ENCODE results near the gene MAST4. TPM values are rescaled to one million over a fixed set of nuclear protein-coding genes. Genes with fewer than 3 reads are reported as not detected.

The MAST4 gene
- total and polyA plus RNA-seq, 4 donors = 3.7 to 9.5 (median 6.5) TPM

GRCh38 chr5:67176936-67177335, 580.7 kb downstream of the MAST4 start (continued):
- TF ChIP-seq, protein P1, sequence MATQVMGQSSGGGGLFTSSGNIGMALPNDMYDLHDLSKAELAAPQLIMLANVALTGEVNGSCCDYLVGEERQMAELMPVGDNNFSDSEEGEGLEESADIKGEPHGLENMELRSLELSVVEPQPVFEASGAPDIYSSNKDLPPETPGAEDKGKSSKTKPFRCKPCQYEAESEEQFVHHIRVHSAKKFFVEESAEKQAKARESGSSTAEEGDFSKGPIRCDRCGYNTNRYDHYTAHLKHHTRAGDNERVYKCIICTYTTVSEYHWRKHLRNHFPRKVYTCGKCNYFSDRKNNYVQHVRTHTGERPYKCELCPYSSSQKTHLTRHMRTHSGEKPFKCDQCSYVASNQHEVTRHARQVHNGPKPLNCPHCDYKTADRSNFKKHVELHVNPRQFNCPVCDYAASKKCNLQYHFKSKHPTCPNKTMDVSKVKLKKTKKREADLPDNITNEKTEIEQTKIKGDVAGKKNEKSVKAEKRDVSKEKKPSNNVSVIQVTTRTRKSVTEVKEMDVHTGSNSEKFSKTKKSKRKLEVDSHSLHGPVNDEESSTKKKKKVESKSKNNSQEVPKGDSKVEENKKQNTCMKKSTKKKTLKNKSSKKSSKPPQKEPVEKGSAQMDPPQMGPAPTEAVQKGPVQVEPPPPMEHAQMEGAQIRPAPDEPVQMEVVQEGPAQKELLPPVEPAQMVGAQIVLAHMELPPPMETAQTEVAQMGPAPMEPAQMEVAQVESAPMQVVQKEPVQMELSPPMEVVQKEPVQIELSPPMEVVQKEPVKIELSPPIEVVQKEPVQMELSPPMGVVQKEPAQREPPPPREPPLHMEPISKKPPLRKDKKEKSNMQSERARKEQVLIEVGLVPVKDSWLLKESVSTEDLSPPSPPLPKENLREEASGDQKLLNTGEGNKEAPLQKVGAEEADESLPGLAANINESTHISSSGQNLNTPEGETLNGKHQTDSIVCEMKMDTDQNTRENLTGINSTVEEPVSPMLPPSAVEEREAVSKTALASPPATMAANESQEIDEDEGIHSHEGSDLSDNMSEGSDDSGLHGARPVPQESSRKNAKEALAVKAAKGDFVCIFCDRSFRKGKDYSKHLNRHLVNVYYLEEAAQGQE (IDR thresholded peaks at IDR 0.05) = no peak
- TF ChIP-seq NR2F2 (IDR thresholded peaks at IDR 0.05) (no peak), SP1 (IDR thresholded peaks at IDR 0.05) (no peak), FOXA1 (IDR thresholded peaks at IDR 0.05) (no peak), HNF4G (IDR thresholded peaks at IDR 0.05) (no peak), YY1 (IDR thresholded peaks at IDR 0.05) (no peak), EGR1 (IDR thresholded peaks at IDR 0.05; ENCODE audit: low read depth in 2 of 2) (no peak), CTCF (IDR thresholded peaks at IDR 0.05; ENCODE audit: low read depth, low read length, missing input control) (no peak)

DNA sequence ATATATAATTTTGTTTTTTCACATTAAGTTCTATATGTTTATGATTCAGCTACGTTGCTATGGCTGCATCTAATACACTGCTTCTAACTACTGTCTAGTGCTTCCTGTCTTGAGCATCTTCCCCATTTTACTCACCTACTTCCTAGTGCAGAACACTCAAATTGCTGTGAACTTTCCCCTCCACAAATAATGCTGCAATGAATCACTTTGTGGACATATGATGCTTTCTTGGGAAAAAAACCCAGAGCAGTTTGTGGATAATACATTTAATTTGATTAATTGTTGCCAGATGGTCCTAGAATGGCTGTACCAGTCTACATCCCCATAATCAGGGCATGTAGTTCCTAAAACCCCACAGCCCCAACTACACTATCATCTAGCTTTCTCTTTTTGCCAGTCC, 581.9 kb downstream of the MAST4 start:
- no peak overlapping the region for H3K9ac ChIP-seq (ENCODE audit: low read depth in 1 of 2, low read length in 2 of 2)
- no peaks in the 10 kb centered on the region for H3K36me3 ChIP-seq (ENCODE audit: control insufficient read depth in 4 of 4, insufficient read depth in 3 of 4, low read depth in 1 of 4, low read length in 3 of 4)
- no peaks in the 10 kb centered on the region for H3K9me3 ChIP-seq (ENCODE audit: control insufficient read depth in 4 of 4, low read length in 3 of 4)
- H3K4me1 ChIP-seq (ENCODE audit: control insufficient read depth in 4 of 4, insufficient read depth in 4 of 4, low read length in 3 of 4) = no peaks in the 10 kb centered on the region
- DNase-seq (ENCODE audit: low spot score) = no peak
- H3K27ac ChIP-seq (ENCODE audit: low read depth in 1 of 2, low read length in 2 of 2) = no peak overlapping the region
- TF ChIP-seq MAX (IDR thresholded peaks at IDR 0.05) = no peak
- H3K4me3 ChIP-seq (ENCODE audit: low read depth in 1 of 3, low read length in 3 of 3) = no peak overlapping the region
- no peaks in the 10 kb centered on the region for H3K27me3 ChIP-seq (ENCODE audit: control insufficient read depth in 4 of 4, insufficient read depth in 4 of 4, low read length in 3 of 4)
- 77% methylated on average over 1 of the region's 1 CpG for WGBS

- no peak overlapping the region for H3K9ac ChIP-seq (ENCODE audit: low read depth in 1 of 2, low read length in 2 of 2)
- no peak for DNase-seq (ENCODE audit: low spot score)
- WGBS = 93% methylated on average over 7 of the region's 7 CpGs
- TF ChIP-seq RXRA (IDR thresholded peaks at IDR 0.05) (no peak), FOXA1 (IDR thresholded peaks at IDR 0.05) (no peak), JUND (IDR thresholded peaks at IDR 0.05) (no peak), SP1 (IDR thresholded peaks at IDR 0.05) (no peak), TAF1 (conservative IDR thresholded peaks at IDR 0.05) (no peak)
- H3K4me3 ChIP-seq (ENCODE audit: low read depth in 1 of 3, low read length in 3 of 3) = no peak overlapping the region
- no peaks in the 10 kb centered on the region for H3K4me1 ChIP-seq (ENCODE audit: control insufficient read depth in 4 of 4, insufficient read depth in 4 of 4, low read length in 3 of 4)
- no peaks in the 10 kb centered on the region for H3K9me3 ChIP-seq (ENCODE audit: control insufficient read depth in 4 of 4, low read length in 3 of 4)
- H3K27ac ChIP-seq (ENCODE audit: low read depth in 1 of 2, low read length in 2 of 2) = no peak overlapping the region
- H3K27me3 ChIP-seq (ENCODE audit: control insufficient read depth in 4 of 4, insufficient read depth in 4 of 4, low read length in 3 of 4) = no peaks in the 10 kb centered on the region
- no peaks in the 10 kb centered on the region for H3K36me3 ChIP-seq (ENCODE audit: control insufficient read depth in 4 of 4, insufficient read depth in 3 of 4, low read depth in 1 of 4, low read length in 3 of 4)
These were observed 582.8 kb downstream of the MAST4 start for GRCh38 chr5:67178966-67179365.

Measured in liver (tissue), 9 donors.